H1 (cell line): ENCODE measurements around the gene CDNF. TPM values are rescaled to one million over a fixed set of nuclear protein-coding genes. Genes with fewer than 3 reads are reported as not detected.

ENCODE experiments used
- GTF2F1 ChIP-seq: IDR thresholded peaks from 2 replicates; pipeline ENCODE4 v1.6.1; 2012; ENCODE audit warnings: low read depth, low read length, improper control_type of control experiment, borderline replicate concordance
- MAX ChIP-seq: IDR thresholded peaks from 2 replicates; pipeline ENCODE4 v1.6.1; 2012; ENCODE audit warnings: inconsistent platforms
- POLR2AphosphoS5 ChIP-seq: IDR thresholded peaks from 2 replicates; pipeline ENCODE4 v1.6.1; 2011; ENCODE audit warnings: low read depth, low read length
- SAP30 ChIP-seq: fragments of 300-600 bp; sonication (generic); IDR thresholded peaks from 2 replicates; pipeline ENCODE4 v1.7.1; 2012; ENCODE audit warnings: low read length, moderate library complexity, mild to moderate bottlenecking, inconsistent platforms; ENCODE audit not compliant: insufficient read depth, insufficient replicate concordance
- SIRT6 ChIP-seq: IDR thresholded peaks from one replicate; pipeline ENCODE4 v1.7.1; 2012; ENCODE audit warnings: low read length, inconsistent platforms
- SUZ12 ChIP-seq: fragments of 200-600 bp; sonication (generic); IDR thresholded peaks from 2 replicates; pipeline ENCODE4 v1.6.1; 2012; ENCODE audit warnings: mild to moderate bottlenecking, inconsistent platforms, low read length, moderate library complexity, mixed read lengths
- TEAD4 ChIP-seq: IDR thresholded peaks from 2 replicates; pipeline ENCODE4 v1.6.1; 2012; ENCODE audit warnings: low read depth, low read length, inconsistent platforms, mixed read lengths
- polyA plus RNA-seq, 7 experiments: library from polyadenylated mRNA; depleted of rRNA in 3 of 7; stranded (reverse) in 5 of 7; unstranded in 2 of 7; fragments of >200 nt in 5 of 7; fragments of 200-250 nt in 2 of 7; gene quantifications; 1 replicate in 5 of 7; 2 replicates in 1 of 7; 4 replicates in 1 of 7; pipeline versions ENCODE4 v1.2.1 to v1.2.3, GENCODE V29; 2011 to 2013; ENCODE audit warnings: missing spikeins in 2 of 7, mixed read lengths in 2 of 7
- total RNA-seq: library from RNA; stranded (reverse); fragmentation: NEBNext Ultra II Directional; extraction: Animal tissue kit (Norgen Biotek cat#: 25700); gene quantifications from 2 replicates; pipeline ENCODE4 v1.2.1, GENCODE V29; 2021

The CDNF gene
- total and polyA plus RNA-seq, 2 of the 8 experiments (the other 6 are each of a cell fraction or from before 2014, with no cell fraction given), result 0.32 to 0.67 TPM

DNA sequence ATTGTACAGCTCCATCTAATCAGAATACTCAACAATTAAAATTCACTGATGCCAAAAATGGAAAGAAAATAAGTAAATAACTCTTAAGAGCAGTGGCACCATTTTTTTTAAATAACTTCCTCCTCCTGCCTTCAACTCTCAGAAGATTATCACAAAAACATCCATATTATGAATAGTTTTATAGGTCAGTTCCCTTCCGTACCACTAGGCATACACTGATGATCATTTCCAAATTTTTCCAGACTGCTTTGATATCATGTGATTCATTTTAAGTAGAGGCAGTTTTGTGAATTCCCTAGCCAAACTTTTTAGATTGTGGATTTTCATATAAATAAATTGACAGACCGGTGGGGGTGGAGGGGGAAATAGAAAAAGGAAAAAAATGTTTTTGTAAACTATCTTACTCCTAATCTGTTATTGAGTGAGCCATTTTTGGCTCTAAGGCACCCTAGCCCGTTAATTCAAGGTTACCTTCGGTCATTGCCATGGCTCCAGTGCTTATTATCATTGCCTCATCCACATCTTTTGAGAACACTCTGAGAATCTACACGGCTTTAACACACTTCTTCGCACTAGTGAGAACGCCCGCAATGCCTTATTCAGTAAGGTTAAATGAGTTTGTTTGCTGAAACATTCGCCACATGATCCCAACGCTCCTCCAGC, 64.2 kb downstream of the CDNF start (continued):
- no peak for TF ChIP-seq SAP30
- no peak for TF ChIP-seq TEAD4
- TF ChIP-seq POLR2AphosphoS5, result no peak
- no peak for TF ChIP-seq SIRT6
- TF ChIP-seq GTF2F1, result no peak
- TF ChIP-seq SUZ12, result no peak
- no peak for TF ChIP-seq MAX
